Neural cell (in vitro differentiated cells): ENCODE results near the gene CD99. TPM values are rescaled to one million over a fixed set of nuclear protein-coding genes. Genes with fewer than 3 reads are reported as not detected.
"Not testable (repeated sequence)": the region's sequence is repeated elsewhere in the genome, so short reads cannot be mapped to it uniquely, and the experiment has no call there.

ENCODE experiments used
- H2AFZ ChIP-seq: fragments of 200-600, 300-800 bp; sonication (generic), shearing (Covaris generic); 2 replicates; pipeline ENCODE4 v1.6.0; 2014; ENCODE audit warnings: low read depth, mild to moderate bottlenecking, antibody characterized with exemption, low read length, moderate library complexity
- H3F3A ChIP-seq: fragments of 200-600 bp; shearing (Covaris generic); 2 replicates; pipeline ENCODE4 v1.6.1; 2016; ENCODE audit warnings: mild to moderate bottlenecking, moderate library complexity, mixed read lengths, antibody characterized with exemption, low read length; ENCODE audit not compliant: insufficient read depth, poor library complexity, severe bottlenecking
- H3K27ac ChIP-seq: fragments of 200-600, 300-800 bp; sonication (generic), shearing (Covaris generic); 2 replicates; pipeline ENCODE4 v1.5.1; 2014; ENCODE audit warnings: mild to moderate bottlenecking, low read length, moderate library complexity
- H3K27me3 ChIP-seq: fragments of 300-800, 200-600 bp; sonication (generic), shearing (Covaris generic); 2 replicates; pipeline ENCODE4 v1.6.0; 2014; ENCODE audit warnings: mild to moderate bottlenecking, low read depth, low read length, moderate library complexity; ENCODE audit not compliant: insufficient read depth
- H3K36me3 ChIP-seq: fragments of 300-800, 200-600 bp; sonication (generic), shearing (Covaris generic); 2 replicates; pipeline ENCODE4 v1.5.1; 2014; ENCODE audit warnings: mild to moderate bottlenecking, antibody characterized with exemption, low read length, moderate library complexity; ENCODE audit not compliant: insufficient read depth
- H3K4me2 ChIP-seq: fragments of 300-800, 200-600 bp; sonication (generic), shearing (Covaris generic); 2 replicates; pipeline ENCODE4 v1.6.0; 2014; ENCODE audit warnings: mild to moderate bottlenecking, low read length
- H3K4me3 ChIP-seq: fragments of 300-800, 200-600 bp; sonication (generic), shearing (Covaris generic); 2 replicates; pipeline ENCODE4 v1.5.1; 2014; ENCODE audit warnings: mild to moderate bottlenecking, low read length, moderate library complexity
- H3K79me2 ChIP-seq: fragments of 200-600 bp; shearing (Covaris generic); replicated peaks from 2 replicates; pipeline ENCODE4 v1.6.0; 2014; ENCODE audit warnings: mild to moderate bottlenecking, low read length, moderate library complexity; ENCODE audit not compliant: insufficient read depth
- H3K9ac ChIP-seq: fragments of 300-800, 200-600 bp; sonication (generic), shearing (Covaris generic); 2 replicates; pipeline ENCODE4 v1.6.1; 2016; ENCODE audit warnings: mild to moderate bottlenecking, low read length, mixed read lengths
- H3K9me2 ChIP-seq: fragments of 200-600 bp; shearing (Covaris generic); 2 replicates; pipeline ENCODE4 v1.6.1; 2016; ENCODE audit warnings: mild to moderate bottlenecking, low read length, mixed read lengths; ENCODE audit not compliant: insufficient read depth
- H3K9me3 ChIP-seq: fragments of 200-600, 300-800 bp; sonication (generic), shearing (Covaris generic); 2 replicates; pipeline ENCODE4 v1.6.1; 2016; ENCODE audit warnings: mild to moderate bottlenecking, mixed run types, low read length, moderate library complexity, mixed read lengths
- H4K20me1 ChIP-seq: fragments of 200-600 bp; shearing (Covaris generic); 2 replicates; pipeline ENCODE4 v1.6.1; 2016; ENCODE audit warnings: mild to moderate bottlenecking, mixed run types; ENCODE audit not compliant: insufficient read depth
- EP300 ChIP-seq: fragments of 450-650 bp; conservative IDR thresholded peaks from 2 replicates; pipeline ENCODE4 v1.6.1; 2014; ENCODE audit warnings: antibody characterized with exemption, mild to moderate bottlenecking, moderate library complexity; ENCODE audit not compliant: poor library complexity, severe bottlenecking
- EZH2 ChIP-seq: fragments of 200-600, 300-800 bp; shearing (Covaris generic), sonication (generic); IDR thresholded peaks from 2 replicates; pipeline ENCODE4 v1.6.1; 2014; ENCODE audit warnings: antibody characterized with exemption, low read length, borderline replicate concordance, mild to moderate bottlenecking; ENCODE audit not compliant: insufficient read depth, poor library complexity, severe bottlenecking
- MXI1 ChIP-seq: fragments of 450-650 bp; conservative IDR thresholded peaks from 2 replicates; pipeline ENCODE4 v1.6.1; 2014; ENCODE audit warnings: antibody characterized with exemption, mild to moderate bottlenecking; ENCODE audit not compliant: poor library complexity, severe bottlenecking
- POLR2AphosphoS5 ChIP-seq: IDR thresholded peaks from 2 replicates; pipeline ENCODE4 v1.6.1; 2012
- RAD21 ChIP-seq: fragments of 450-650 bp; conservative IDR thresholded peaks from 2 replicates; pipeline ENCODE4 v1.6.1; 2014; ENCODE audit warnings: antibody characterized with exemption, mild to moderate bottlenecking, moderate library complexity
- SMC3 ChIP-seq: fragments of 450-650 bp; conservative IDR thresholded peaks from 2 replicates; pipeline ENCODE4 v1.6.1; 2014; ENCODE audit warnings: antibody characterized with exemption, mild to moderate bottlenecking, moderate library complexity; ENCODE audit not compliant: poor library complexity
- TAF1 ChIP-seq: IDR thresholded peaks from 2 replicates; pipeline ENCODE4 v1.6.1; 2012; ENCODE audit warnings: low read depth
- polyA plus RNA-seq: library from polyadenylated mRNA; depleted of rRNA; stranded (reverse); fragments of >200 nt; gene quantifications from 2 replicates; pipeline ENCODE4 v1.2.3, GENCODE V29; 2014
- TF ChIP-seq, protein P1 (sequence below): fragments of 450-650 bp; IDR thresholded peaks from 2 replicates; pipeline ENCODE4 v1.5.1; 2014; ENCODE audit warnings: antibody characterized with exemption, mild to moderate bottlenecking, moderate library complexity; ENCODE audit not compliant: poor library complexity, severe bottlenecking
- TF ChIP-seq, protein P2 (sequence below): IDR thresholded peaks from 2 replicates; pipeline ENCODE4 v1.6.1; 2012; ENCODE audit warnings: borderline replicate concordance

CD99 gene
- polyA plus RNA-seq, 1 donor from 2014 or later: 6.6 TPM

GRCh38 chrX:2741386-2741785, 50.3 kb downstream of the CD99 start:
- no peaks in the 10 kb centered on the region for H3K9me2 ChIP-seq
- TF ChIP-seq RAD21 (no peak), EZH2 (no peak), EP300 (no peak), TAF1 (no peak), SMC3 (no peak), MXI1 (no peak), POLR2AphosphoS5 (no peak)
- TF ChIP-seq, protein P1, sequence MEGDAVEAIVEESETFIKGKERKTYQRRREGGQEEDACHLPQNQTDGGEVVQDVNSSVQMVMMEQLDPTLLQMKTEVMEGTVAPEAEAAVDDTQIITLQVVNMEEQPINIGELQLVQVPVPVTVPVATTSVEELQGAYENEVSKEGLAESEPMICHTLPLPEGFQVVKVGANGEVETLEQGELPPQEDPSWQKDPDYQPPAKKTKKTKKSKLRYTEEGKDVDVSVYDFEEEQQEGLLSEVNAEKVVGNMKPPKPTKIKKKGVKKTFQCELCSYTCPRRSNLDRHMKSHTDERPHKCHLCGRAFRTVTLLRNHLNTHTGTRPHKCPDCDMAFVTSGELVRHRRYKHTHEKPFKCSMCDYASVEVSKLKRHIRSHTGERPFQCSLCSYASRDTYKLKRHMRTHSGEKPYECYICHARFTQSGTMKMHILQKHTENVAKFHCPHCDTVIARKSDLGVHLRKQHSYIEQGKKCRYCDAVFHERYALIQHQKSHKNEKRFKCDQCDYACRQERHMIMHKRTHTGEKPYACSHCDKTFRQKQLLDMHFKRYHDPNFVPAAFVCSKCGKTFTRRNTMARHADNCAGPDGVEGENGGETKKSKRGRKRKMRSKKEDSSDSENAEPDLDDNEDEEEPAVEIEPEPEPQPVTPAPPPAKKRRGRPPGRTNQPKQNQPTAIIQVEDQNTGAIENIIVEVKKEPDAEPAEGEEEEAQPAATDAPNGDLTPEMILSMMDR: no peak
- TF ChIP-seq, protein P2, sequence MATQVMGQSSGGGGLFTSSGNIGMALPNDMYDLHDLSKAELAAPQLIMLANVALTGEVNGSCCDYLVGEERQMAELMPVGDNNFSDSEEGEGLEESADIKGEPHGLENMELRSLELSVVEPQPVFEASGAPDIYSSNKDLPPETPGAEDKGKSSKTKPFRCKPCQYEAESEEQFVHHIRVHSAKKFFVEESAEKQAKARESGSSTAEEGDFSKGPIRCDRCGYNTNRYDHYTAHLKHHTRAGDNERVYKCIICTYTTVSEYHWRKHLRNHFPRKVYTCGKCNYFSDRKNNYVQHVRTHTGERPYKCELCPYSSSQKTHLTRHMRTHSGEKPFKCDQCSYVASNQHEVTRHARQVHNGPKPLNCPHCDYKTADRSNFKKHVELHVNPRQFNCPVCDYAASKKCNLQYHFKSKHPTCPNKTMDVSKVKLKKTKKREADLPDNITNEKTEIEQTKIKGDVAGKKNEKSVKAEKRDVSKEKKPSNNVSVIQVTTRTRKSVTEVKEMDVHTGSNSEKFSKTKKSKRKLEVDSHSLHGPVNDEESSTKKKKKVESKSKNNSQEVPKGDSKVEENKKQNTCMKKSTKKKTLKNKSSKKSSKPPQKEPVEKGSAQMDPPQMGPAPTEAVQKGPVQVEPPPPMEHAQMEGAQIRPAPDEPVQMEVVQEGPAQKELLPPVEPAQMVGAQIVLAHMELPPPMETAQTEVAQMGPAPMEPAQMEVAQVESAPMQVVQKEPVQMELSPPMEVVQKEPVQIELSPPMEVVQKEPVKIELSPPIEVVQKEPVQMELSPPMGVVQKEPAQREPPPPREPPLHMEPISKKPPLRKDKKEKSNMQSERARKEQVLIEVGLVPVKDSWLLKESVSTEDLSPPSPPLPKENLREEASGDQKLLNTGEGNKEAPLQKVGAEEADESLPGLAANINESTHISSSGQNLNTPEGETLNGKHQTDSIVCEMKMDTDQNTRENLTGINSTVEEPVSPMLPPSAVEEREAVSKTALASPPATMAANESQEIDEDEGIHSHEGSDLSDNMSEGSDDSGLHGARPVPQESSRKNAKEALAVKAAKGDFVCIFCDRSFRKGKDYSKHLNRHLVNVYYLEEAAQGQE: no peak
- H3K9ac ChIP-seq: no peak overlapping the region
- H3K4me2 ChIP-seq: no peak overlapping the region
- no peak overlapping the region for H3K27ac ChIP-seq
- no peaks in the 10 kb centered on the region for H3K36me3 ChIP-seq
- H3F3A ChIP-seq: no peaks in the 10 kb centered on the region
- no peaks in the 10 kb centered on the region for H3K79me2 ChIP-seq
- H4K20me1 ChIP-seq: no peaks in the 10 kb centered on the region
- H3K4me3 ChIP-seq: no peak overlapping the region
- H3K27me3 ChIP-seq: no peaks in the 10 kb centered on the region
- no peak overlapping the region for H2AFZ ChIP-seq
- no peaks in the 10 kb centered on the region for H3K9me3 ChIP-seq

GRCh38 chrX:2746250-2746649, 55.2 kb downstream of the CD99 start:
- not testable (repeated sequence) for H3K4me3 ChIP-seq, H3K4me2 ChIP-seq, H3K27ac ChIP-seq, H3K27me3 ChIP-seq, H3K9me3 ChIP-seq, H2AFZ ChIP-seq, H3K9ac ChIP-seq, H3K36me3 ChIP-seq, H3K79me2 ChIP-seq, H3K9me2 ChIP-seq, H4K20me1 ChIP-seq, H3F3A ChIP-seq

DNA sequence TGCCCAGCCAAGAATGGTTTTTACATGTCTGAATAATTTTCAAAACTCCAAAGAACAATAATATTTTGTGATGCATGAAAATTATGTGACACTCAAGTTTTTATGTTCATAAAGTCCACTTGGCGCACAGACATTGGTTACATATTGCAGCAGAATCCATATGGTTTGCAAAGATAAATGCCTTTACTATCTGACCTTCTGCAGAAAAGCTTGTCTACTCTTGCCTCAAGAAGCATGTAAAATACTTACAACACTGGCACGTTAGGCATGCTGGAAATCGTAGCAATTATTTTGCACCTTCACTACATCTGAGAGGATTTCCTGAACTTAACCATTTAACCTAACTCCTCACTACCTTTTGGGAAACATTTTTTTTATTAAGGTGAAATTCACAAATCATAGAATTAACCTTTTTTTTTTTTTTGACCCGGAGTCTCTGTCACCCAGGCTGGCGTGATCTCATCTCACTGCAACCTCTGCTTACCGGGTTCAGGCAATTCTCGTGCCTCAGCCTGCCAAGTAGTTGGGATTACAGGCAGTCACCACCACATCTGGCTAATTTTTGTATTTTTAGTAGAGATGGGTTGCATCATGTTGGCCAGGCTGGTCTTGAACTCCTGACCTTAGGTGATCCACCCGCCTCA, 57.2 kb downstream of the CD99 start:
- no peak overlapping the region for H3K9ac ChIP-seq
- H2AFZ ChIP-seq: no peak overlapping the region
- H3K27me3 ChIP-seq: no peaks in the 10 kb centered on the region
- H4K20me1 ChIP-seq: no peaks in the 10 kb centered on the region
- no peak for TF ChIP-seq EP300
- TF ChIP-seq POLR2AphosphoS5: no peak
- no peak for TF ChIP-seq RAD21
- TF ChIP-seq, protein P2: no peak
- TF ChIP-seq, protein P1: no peak
- no peak for TF ChIP-seq SMC3
- no peak overlapping the region for H3K4me2 ChIP-seq
- H3K27ac ChIP-seq: no peak overlapping the region
- H3K36me3 ChIP-seq: no peaks in the 10 kb centered on the region
- no peaks in the 10 kb centered on the region for H3F3A ChIP-seq
- no peaks in the 10 kb centered on the region for H3K79me2 ChIP-seq
- H3K9me2 ChIP-seq: no peaks in the 10 kb centered on the region
- no peaks in the 10 kb centered on the region for H3K9me3 ChIP-seq
- no peak overlapping the region for H3K4me3 ChIP-seq
